Thyroid gland (tissue), 4 donors: ENCODE data around the gene CCDC88B.

Experiments
- CTCF ChIP-seq, 6 experiments: fragments of 200-600 bp in 3 of 6; fragments of 450-650 bp in 3 of 6; sonication (generic) in 3 of 6; IDR thresholded peaks; one replicate each; pipeline ENCODE4 v1.5.1; 2016 to 2019; ENCODE audit warnings: antibody characterized with exemption in 6 of 6, mild to moderate bottlenecking in 2 of 6, inconsistent platforms in 1 of 6, moderate library complexity in 1 of 6
- POLR2A ChIP-seq, 2 donors: fragments of 450-650 bp; IDR thresholded peaks; one replicate each; pipeline ENCODE4 v1.6.1; 2017; ENCODE audit warnings: antibody characterized with exemption in 2 of 2, mild to moderate bottlenecking in 2 of 2, moderate library complexity in 1 of 2

- TF ChIP-seq CTCF (IDR thresholded peaks at IDR 0.05) (no peak), POLR2A (IDR thresholded peaks at IDR 0.05) (no peak)
Measured at GRCh38 chr11:64353715-64354506, 13.9 kb downstream of the CCDC88B start.
